AG04449 (cell line): Measurements from ENCODE around the gene DNAJB9.

Experiments used
- CTCF ChIA-PET: fragments of 350-600 bp; formaldehyde crosslinking; extraction: SDS; loops from one replicate; lab custom pipeline; 2021; ENCODE audit warnings: antibody characterized with exemption; lab: Yijun Ruan, JAX
- POLR2A ChIA-PET: fragments of 400-600, 350-600 bp; formaldehyde crosslinking; extraction: SDS; loops from one replicate; lab custom pipeline; 2020; ENCODE audit warnings: antibody characterized with exemption, inconsistent platforms; lab: Yijun Ruan, JAX
- DNase-seq: peaks from one replicate; pipeline ENCODE4 v3.0.0-alpha.2; 2010; ENCODE audit warnings: low read depth, low spot score
- H3K4me3 ChIP-seq: 2 replicates; pipeline ENCODE4 v1.5.1; 2011; ENCODE audit warnings: low read depth, mild to moderate bottlenecking, control low read depth, low read length
- TF ChIP-seq, protein P1 (sequence below): IDR thresholded peaks from one replicate; pipeline ENCODE4 v1.5.1; 2011; ENCODE audit warnings: mild to moderate bottlenecking, moderate library complexity, low read length, control low read depth, inconsistent platforms; ENCODE audit not compliant: insufficient read depth; ENCODE audit errors: missing control alignments

Gene DNAJB9

DNA sequence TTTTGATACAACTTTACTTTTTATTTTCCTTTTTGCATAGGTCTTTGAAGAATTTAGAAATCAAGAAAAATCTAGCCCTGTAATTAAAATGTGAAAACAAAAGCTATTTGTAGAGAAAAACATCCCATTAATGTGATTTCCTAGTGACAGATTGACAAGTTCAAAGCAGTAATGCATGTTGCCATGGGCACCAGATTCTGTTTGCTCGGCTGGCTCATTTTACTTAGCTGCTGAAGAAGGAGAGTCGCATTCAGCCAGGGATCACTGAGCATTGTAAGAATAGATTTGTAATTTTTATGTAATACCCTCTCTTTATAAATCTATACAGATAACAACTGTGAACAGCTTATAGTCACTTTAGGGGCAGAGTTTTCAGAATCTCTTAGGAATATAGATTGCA lies 28.5 kb downstream of the DNAJB9 start:
- TF ChIP-seq, protein P1, sequence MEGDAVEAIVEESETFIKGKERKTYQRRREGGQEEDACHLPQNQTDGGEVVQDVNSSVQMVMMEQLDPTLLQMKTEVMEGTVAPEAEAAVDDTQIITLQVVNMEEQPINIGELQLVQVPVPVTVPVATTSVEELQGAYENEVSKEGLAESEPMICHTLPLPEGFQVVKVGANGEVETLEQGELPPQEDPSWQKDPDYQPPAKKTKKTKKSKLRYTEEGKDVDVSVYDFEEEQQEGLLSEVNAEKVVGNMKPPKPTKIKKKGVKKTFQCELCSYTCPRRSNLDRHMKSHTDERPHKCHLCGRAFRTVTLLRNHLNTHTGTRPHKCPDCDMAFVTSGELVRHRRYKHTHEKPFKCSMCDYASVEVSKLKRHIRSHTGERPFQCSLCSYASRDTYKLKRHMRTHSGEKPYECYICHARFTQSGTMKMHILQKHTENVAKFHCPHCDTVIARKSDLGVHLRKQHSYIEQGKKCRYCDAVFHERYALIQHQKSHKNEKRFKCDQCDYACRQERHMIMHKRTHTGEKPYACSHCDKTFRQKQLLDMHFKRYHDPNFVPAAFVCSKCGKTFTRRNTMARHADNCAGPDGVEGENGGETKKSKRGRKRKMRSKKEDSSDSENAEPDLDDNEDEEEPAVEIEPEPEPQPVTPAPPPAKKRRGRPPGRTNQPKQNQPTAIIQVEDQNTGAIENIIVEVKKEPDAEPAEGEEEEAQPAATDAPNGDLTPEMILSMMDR, result no peak
- DNase-seq, result no peak
- ChIA-PET CTCF (interaction anchor here (0.9 kb wide), 1 partner anchor 13 kb away, joined by 3 read pairs; no protein-coding TSS in a partner anchor), POLR2A (no interaction called here)
- H3K4me3 ChIP-seq, result no peak overlapping the region

DNA sequence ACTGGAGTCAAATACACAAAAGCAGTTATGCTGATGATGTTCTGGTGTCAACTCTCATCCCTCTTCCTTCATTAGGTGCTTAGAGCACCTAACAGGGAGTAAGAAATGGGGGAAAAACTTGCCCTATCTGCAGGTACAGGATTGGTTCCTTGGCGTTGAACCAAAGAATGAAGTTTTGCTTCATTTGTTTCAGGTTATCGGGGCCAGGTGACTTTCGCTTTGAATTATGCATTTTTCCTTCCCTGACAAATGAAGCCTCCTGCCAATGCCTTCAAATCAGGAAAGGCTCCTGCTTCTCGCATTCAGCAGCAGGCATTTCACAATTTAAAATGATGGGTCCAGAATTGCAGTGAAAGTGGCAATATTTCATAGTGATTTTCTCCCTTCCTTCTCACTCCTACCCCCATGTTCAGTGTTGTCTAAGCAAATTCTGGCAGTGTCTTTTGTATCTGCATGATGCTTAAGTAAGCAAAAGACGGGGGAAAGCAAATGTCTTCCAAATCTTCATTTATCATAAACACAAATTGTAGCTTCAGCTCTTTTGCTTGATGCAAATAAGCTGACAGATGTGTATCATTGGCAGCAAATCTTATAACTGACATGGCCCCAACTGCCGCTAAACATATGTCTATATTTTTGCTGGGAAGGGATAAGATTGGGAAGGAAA lies 29.4 kb downstream of the DNAJB9 start:
- ChIA-PET POLR2A (no interaction called here), CTCF (no interaction called here)
- TF ChIP-seq, protein P1, result no peak

GRCh38 chr7:108600399-108600798 lies 30.7 kb downstream of the DNAJB9 start:
- ChIA-PET POLR2A (no interaction called here), CTCF (no interaction called here)
- DNase-seq, result no peak
- TF ChIP-seq, protein P1, result no peak
- no peak overlapping the region for H3K4me3 ChIP-seq

More for the DNA sequence above, 29.4 kb downstream of the DNAJB9 start:
- DNase-seq, result no peak
- no peak overlapping the region for H3K4me3 ChIP-seq

DNA sequence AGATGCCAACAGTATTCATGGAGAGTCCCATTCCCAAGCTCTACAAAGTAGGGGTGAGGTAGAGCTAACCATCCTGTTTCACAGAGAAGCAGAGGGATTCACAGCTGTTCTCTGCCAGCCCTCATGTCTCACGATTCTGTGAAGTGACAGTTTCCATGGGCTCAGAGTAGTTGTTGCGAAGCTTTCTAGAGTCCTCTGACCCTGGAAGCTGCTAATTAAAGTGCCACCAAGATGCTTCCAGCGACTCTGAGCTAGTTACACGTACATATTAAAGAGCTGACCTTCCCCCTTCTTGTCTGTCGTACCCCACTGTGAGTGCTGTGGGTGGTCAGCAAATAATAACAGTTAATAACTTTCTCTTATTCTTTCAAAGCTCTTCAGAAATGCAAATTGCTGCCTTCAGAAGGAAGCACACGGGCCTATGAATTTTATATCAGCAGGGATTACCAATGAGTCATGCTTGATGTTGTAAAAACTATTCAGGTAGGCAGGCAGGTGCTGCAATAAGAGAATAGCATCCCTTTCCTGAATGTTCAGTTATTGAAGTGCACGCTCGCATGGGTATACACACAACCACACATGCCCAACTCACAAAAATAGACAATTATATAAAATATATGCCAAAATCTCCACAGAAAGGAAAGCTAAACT lies 34.1 kb downstream of the DNAJB9 start:
- POLR2A ChIA-PET, result no interaction called here
- TF ChIP-seq, protein P1, result no peak
- no peak for DNase-seq
- CTCF ChIA-PET, result no interaction called here
- no peak overlapping the region for H3K4me3 ChIP-seq

DNA sequence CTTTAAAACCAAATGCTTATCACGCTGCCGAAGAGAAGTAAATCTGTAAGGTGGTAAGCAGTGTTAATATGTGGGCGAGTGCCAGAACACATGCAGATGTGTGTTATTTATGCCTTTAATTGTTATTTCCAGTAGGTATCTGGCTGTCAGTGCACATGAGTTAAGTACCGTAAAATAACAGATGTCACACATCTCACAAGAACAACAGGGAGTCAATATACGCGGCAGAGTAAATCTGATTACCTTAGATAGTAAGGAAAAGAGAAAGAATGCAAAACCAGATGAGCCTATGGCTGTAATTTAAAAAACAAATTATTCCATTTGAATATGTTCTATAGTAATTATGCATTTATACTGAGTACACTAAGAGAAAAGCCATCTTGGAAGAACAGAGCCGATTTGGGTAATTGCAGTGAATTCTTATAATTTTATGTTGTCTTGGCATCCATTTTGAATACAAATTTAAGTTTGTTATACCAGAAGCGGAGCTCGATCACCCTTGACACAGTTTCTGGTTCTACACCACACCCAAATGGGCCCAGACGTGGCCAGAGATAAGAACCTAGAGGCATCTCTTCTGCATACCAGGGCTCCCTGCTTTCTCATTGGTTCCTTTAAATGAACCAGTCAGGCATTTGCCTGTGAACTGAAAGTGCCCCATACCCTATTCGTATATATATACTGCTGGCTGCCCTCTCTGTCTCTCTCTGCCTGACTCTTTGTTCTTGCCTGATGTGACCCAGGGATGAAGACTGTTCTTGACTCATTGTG lies 34.8 kb downstream of the DNAJB9 start:
- CTCF ChIA-PET, result no interaction called here
- H3K4me3 ChIP-seq, result no peak overlapping the region
- DNase-seq, result no peak
- TF ChIP-seq, protein P1, result no peak
- POLR2A ChIA-PET, result no interaction called here

- POLR2A ChIA-PET, result no interaction called here
- TF ChIP-seq, protein P1, result no peak
- CTCF ChIA-PET, result no interaction called here
- no peak overlapping the region for H3K4me3 ChIP-seq
- no peak for DNase-seq
Measured at GRCh38 chr7:108605559-108606201, 36.0 kb downstream of the DNAJB9 start.
